Measurements from ENCODE around the gene WSCD1.

DNA sequence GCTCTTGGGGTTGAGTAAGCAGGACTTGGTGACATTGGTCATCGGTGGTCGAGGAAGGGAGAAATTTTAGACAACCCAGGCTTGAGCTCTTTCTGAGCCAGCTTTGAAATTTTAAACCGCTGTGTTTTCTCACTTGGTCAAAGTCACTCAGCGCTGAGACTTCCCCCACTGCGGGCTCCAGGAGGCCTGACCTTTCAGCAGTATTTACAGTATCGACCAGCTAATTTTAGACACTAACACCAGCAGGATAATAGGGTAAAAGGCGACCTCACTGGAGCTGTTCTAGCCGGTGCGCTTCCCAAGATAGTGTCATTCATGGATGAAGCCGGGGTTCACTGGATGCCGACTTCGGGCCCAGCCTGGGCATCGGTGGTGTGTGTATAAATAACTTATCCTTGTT lies 29.7 kb upstream of the WSCD1 start:
- TF ChIP-seq CTCF (conservative IDR thresholded peaks at IDR 0.05; ENCODE audit: low read depth, low read length) = no peak
- TF ChIP-seq EZH2 (IDR thresholded peaks at IDR 0.05; ENCODE audit: low read length, unreplicated experiment) = no peak
